Caco-2 (cell line): ENCODE measurements around the gene MRFAP1. TPM values are rescaled to one million over a fixed set of nuclear protein-coding genes. Genes with fewer than 3 reads are reported as not detected.

Source experiments
- BruUV-seq: library from RNA; stranded (reverse); fragments of 400-500 nt; replicated peaks from 2 replicates; lab custom pipeline; 2021; lab: Mats Ljungman, UMichigan
- CTCF ChIA-PET: fragments of 300-600 bp; sonication (Branson Sonifier 250); formaldehyde crosslinking; loops from one replicate; lab custom pipeline; 2022; ENCODE audit warnings: antibody characterized with exemption; lab: Charles Lee
- POLR2A ChIA-PET: fragments of 300-600 bp; sonication (Branson Sonifier 250); formaldehyde crosslinking; loops from one replicate; lab custom pipeline; 2022; ENCODE audit warnings: antibody characterized with exemption; lab: Charles Lee
- DNase-seq, 2 experiments: peaks; one replicate each; pipeline versions ENCODE4 v3.0.0 to v3.0.0-alpha.2; 2020 to 2022
- H3K27me3 ChIP-seq: replicated peaks from 2 replicates; pipeline ENCODE4 v1.6.0; 2011; ENCODE audit warnings: low read length; ENCODE audit not compliant: control insufficient read depth, insufficient read depth
- H3K36me3 ChIP-seq: 2 replicates; pipeline ENCODE4 v1.5.1; 2011; ENCODE audit warnings: low read length; ENCODE audit not compliant: control insufficient read depth, insufficient read depth
- H3K4me1 ChIP-seq: fragments of 250-450 bp; sonication (Bioruptor Pico); 2 replicates; pipeline ENCODE4 v1.5.1; 2020; ENCODE audit warnings: mild to moderate bottlenecking
- H3K4me3 ChIP-seq: 2 replicates; pipeline ENCODE4 v1.5.1; 2011; ENCODE audit warnings: low read depth, mild to moderate bottlenecking, control low read depth, low read length
- H3K9me3 ChIP-seq: fragments of 250-450 bp; sonication (Bioruptor Pico); 2 replicates; pipeline ENCODE4 v1.5.1; 2020; ENCODE audit warnings: mild to moderate bottlenecking, moderate library complexity
- H3K27ac Mint-ChIP-seq: one replicate; pipeline ENCODE4 v1.8.0; 2022; ENCODE audit warnings: mixed read lengths; ENCODE audit not compliant: unreplicated experiment
- H3K27me3 Mint-ChIP-seq: one replicate; pipeline ENCODE4 v1.8.0; 2022; ENCODE audit warnings: mixed read lengths; ENCODE audit not compliant: insufficient read depth, unreplicated experiment
- H3K36me3 Mint-ChIP-seq: one replicate; pipeline ENCODE4 v1.8.0; 2022; ENCODE audit warnings: mild to moderate bottlenecking, mixed read lengths; ENCODE audit not compliant: insufficient read depth, unreplicated experiment
- H3K4me1 Mint-ChIP-seq: one replicate; pipeline ENCODE4 v1.8.0; 2022; ENCODE audit warnings: low read depth, mixed read lengths; ENCODE audit not compliant: unreplicated experiment
- H3K4me3 Mint-ChIP-seq: one replicate; pipeline ENCODE4 v1.8.0; 2022; ENCODE audit warnings: mild to moderate bottlenecking, moderate library complexity, mixed read lengths; ENCODE audit not compliant: unreplicated experiment
- H3K9me3 Mint-ChIP-seq: one replicate; pipeline ENCODE4 v1.8.0; 2022; ENCODE audit warnings: mixed read lengths; ENCODE audit not compliant: unreplicated experiment
- CTCF ChIP-seq, 2 experiments: fragments of 200-600 bp in 1 of 2; IDR thresholded peaks; 1 replicate in 1 of 2; 2 replicates in 1 of 2; pipeline versions ENCODE4 v1.5.1 to v1.8.0; 2011 to 2022; ENCODE audit warnings: antibody characterized with exemption in 1 of 2, control low read depth in 1 of 2, inconsistent platforms in 1 of 2, low read depth in 1 of 2, low read length in 1 of 2, mild to moderate bottlenecking in 1 of 2, moderate library complexity in 1 of 2; ENCODE audit not compliant: insufficient read depth in 1 of 2, severe bottlenecking in 1 of 2, unreplicated experiment in 1 of 2
- intact Hi-C: fragments of 100-400 bp; cut with micrococcal nuclease; formaldehyde crosslinking; loops from one replicate; pipeline ENCODE4 v1.10.0; 2022; ENCODE audit not compliant: unreplicated experiment
- total RNA-seq: library from RNA; stranded (reverse); gene quantifications from 2 replicates; pipeline ENCODE4 v1.2.3, GENCODE V29; 2022

MRFAP1 gene
- total RNA-seq, 1 experiment from 2014 or later: 254 TPM

GRCh38 chr4:6641164-6641970, 882 bp downstream of the MRFAP1 start:
- DNase-seq: peak in 1 of 2 experiments; percentile 34
- Histone ChIP-seq H3K36me3 (peaks cover 2% of the 10 kb centered on the region; the same call in 1 of the 2 replicates), H3K9me3 (no peaks in the 10 kb centered on the region), H3K4me3 (peak overlapping the region; percentile 79), H3K4me1 (peaks cover 4% of the 10 kb centered on the region; the same call in 1 of the 2 replicates), H3K27me3 (no peaks in the 10 kb centered on the region)
- peak overlapping the region; percentile 99 for H3K4me3 Mint-ChIP-seq
- BruUV-seq: no TSS peak
- H3K27me3 Mint-ChIP-seq: no peaks in the 10 kb centered on the region
- TF ChIP-seq CTCF (IDR thresholded peaks at IDR 0.05; ENCODE audit: insufficient read depth in 1 of 2, low read depth in 1 of 2, low read length in 1 of 2, severe bottlenecking in 1 of 2, unreplicated experiment in 1 of 2): no peak
- CTCF ChIA-PET: interaction anchor here (1.3 kb wide), 1 partner anchor 75 kb away, joined by 3 read pairs; no protein-coding TSS in a partner anchor
- peaks cover 32% of the 10 kb centered on the region for H3K36me3 Mint-ChIP-seq
- peak overlapping the region; percentile 99 for H3K27ac Mint-ChIP-seq
- intact Hi-C loops: loop anchor here (2.0 kb wide), 2 partner anchors 47 to 75 kb away; partner anchors contain the start of gene BLOC1S4
- POLR2A ChIA-PET: interaction anchor here (0.7 to 1.3 kb wide), 2 partner anchors 14 to 32 kb away, joined by 3 to 7 read pairs; a partner anchor contains a TSS
- no peaks in the 10 kb centered on the region for H3K9me3 Mint-ChIP-seq
- H3K4me1 Mint-ChIP-seq: peaks cover 12% of the 10 kb centered on the region

GRCh38 chr4:6641971-6642320, 1.5 kb downstream of the MRFAP1 start:
- DNase-seq: no peak
- peaks cover 12% of the 10 kb centered on the region for H3K4me1 Mint-ChIP-seq
- H3K36me3 Mint-ChIP-seq: peaks cover 32% of the 10 kb centered on the region
- Histone ChIP-seq H3K4me3 (peak overlapping the region; percentile 79), H3K27me3 (no peaks in the 10 kb centered on the region), H3K9me3 (no peaks in the 10 kb centered on the region), H3K4me1 (peaks cover 4% of the 10 kb centered on the region; the same call in 1 of the 2 replicates), H3K36me3 (peaks cover 2% of the 10 kb centered on the region; the same call in 1 of the 2 replicates)
- H3K27me3 Mint-ChIP-seq: no peaks in the 10 kb centered on the region
- H3K27ac Mint-ChIP-seq: peak overlapping the region; percentile 99
- H3K9me3 Mint-ChIP-seq: no peaks in the 10 kb centered on the region
- intact Hi-C loops: loop anchor here (2.0 kb wide), 2 partner anchors 47 to 75 kb away; partner anchors contain the start of gene BLOC1S4
- BruUV-seq: TSS peak; percentile 83
- peak overlapping the region; percentile 99 for H3K4me3 Mint-ChIP-seq
- CTCF ChIA-PET: no interaction called here
- POLR2A ChIA-PET: no interaction called here
- no peak for TF ChIP-seq CTCF (IDR thresholded peaks at IDR 0.05; ENCODE audit: insufficient read depth in 1 of 2, low read depth in 1 of 2, low read length in 1 of 2, severe bottlenecking in 1 of 2, unreplicated experiment in 1 of 2)

- BruUV-seq: no TSS peak
- H3K27me3 ChIP-seq: no peaks in the 10 kb centered on the region
- Mint-ChIP-seq H3K4me1 (peaks cover 12% of the 10 kb centered on the region), H3K36me3 (peaks cover 32% of the 10 kb centered on the region), H3K27ac (no peak overlapping the region), H3K4me3 (no peak overlapping the region), H3K9me3 (no peaks in the 10 kb centered on the region), H3K27me3 (no peaks in the 10 kb centered on the region)
- no peak for DNase-seq
- H3K4me1 ChIP-seq: peaks cover 4% of the 10 kb centered on the region; the same call in 1 of the 2 replicates
- H3K9me3 ChIP-seq: no peaks in the 10 kb centered on the region
- H3K36me3 ChIP-seq: peaks cover 2% of the 10 kb centered on the region; the same call in 1 of the 2 replicates
- ChIA-PET CTCF (no interaction called here), POLR2A (no interaction called here)
- H3K4me3 ChIP-seq: no peak overlapping the region
- intact Hi-C loops: no loop called here
- no peak for TF ChIP-seq CTCF (IDR thresholded peaks at IDR 0.05; ENCODE audit: insufficient read depth in 1 of 2, low read depth in 1 of 2, low read length in 1 of 2, severe bottlenecking in 1 of 2, unreplicated experiment in 1 of 2)
These were observed 2.8 kb downstream of the MRFAP1 start for GRCh38 chr4:6643141-6643847.
